NCI-H2196 treated with DMSO at 0.1 percent for 48 hours (cell line): ENCODE results near the gene TNPO2.
"Not testable (repeated sequence)": the region's sequence is repeated elsewhere in the genome, so short reads cannot be mapped to it uniquely, and the experiment has no call there.

ENCODE experiments used
- DNase-seq: peaks from one replicate; lab custom pipeline; 2025; ENCODE audit not compliant: unreplicated experiment; lab: John Stamatoyannopoulos, UW

TNPO2 gene

DNA sequence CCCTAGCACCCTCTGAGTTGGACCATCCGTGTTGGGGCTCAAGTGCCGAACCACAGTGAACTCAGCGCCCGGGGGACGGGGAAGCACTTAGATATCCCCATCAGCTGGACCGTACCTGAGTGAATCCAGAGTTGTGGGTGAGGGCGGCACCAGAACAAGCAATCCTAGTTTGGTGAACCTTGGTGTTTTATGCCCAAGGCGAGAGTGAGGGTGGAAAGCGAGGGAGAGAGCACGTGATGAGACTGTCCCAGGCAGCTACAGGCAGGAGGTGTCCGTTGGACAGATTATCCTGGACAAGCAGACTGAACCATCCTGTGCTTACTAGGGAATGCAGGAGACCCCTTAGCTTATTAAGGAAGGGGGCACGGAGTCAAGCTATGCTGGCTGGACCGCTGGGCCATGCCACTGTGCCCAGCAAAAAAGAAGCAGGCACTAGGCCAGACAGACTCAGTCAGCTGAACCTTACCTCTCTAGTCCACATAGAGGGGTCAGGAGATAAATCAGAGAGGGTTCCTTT lies 14.2 kb upstream of the TNPO2 start:
- DNase-seq = no peak

- peak; percentile 99 for DNase-seq
These were observed 13.5 kb upstream of the TNPO2 start, which contains the start of gene GET3 for GRCh38 chr19:12736995-12737834. GET3 (plus strand) TSS chr19:12737497; CDS start chr19:12737506, 9 bp downstream.

DNA sequence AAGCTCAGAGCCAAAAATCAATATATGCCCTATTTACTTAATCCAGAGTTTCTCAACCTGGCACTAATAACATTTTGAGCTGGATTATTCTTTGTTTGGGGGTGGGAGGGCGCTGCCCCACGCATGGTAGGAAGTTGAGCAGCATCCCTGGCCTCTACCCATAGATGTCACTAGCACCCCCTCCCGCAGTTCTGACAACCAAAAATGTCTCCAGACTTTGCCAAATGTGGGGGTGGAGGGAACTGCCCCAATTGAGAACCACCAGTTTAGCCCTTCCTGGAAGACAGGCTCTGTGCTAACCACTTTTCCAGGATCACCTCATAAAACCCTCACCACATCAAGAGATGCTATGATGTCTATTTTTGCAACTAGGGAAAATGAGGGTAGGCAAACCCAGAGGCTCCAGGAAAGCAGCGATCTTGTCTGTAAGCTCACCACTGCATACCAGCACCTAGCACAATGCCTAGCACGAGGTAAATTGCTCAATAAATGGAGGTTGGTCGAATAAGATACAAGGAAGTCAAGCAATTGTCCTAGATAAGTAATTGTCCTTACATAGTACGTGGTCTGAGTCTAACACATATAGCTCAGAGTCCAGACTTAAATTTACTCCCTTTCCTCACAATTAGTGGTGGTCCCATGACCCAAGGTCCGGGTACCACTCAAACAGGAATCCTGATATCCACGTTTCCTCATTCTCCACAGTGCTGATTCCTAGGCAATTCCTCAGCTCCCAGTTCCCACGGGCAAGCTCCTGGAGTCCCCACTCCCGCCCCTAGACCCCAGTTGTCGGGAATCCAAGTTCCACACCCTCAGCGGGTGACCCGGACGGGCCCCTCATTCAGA lies 9.9 kb upstream of the TNPO2 start:
- no peak for DNase-seq

- DNase-seq = no peak
These were observed 7.6 kb upstream of the TNPO2 start for GRCh38 chr19:12731337-12731736.

- DNase-seq = no peak
These were observed 6.3 kb upstream of the TNPO2 start for GRCh38 chr19:12730064-12730463.

- no peak for DNase-seq
These were observed 4.2 kb upstream of the TNPO2 start for GRCh38 chr19:12727745-12728433.

DNA sequence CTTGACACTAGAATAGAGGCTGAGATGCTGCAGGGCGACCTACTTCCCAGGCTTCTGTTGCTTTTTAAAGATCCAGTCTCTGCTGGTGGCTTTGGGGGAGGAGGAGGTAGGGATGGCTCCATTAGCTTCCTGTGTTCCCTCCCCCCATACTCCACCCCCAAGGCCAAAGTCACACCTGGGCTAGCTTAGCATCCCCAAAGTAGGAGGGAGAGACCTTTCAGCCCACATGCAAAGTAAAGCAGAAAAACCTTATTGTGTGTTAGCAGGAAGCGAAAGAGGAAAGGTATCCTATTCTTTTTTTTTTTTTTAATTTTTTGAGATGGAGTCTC lies 3.2 kb upstream of the TNPO2 start:
- DNase-seq = no peak

DNA sequence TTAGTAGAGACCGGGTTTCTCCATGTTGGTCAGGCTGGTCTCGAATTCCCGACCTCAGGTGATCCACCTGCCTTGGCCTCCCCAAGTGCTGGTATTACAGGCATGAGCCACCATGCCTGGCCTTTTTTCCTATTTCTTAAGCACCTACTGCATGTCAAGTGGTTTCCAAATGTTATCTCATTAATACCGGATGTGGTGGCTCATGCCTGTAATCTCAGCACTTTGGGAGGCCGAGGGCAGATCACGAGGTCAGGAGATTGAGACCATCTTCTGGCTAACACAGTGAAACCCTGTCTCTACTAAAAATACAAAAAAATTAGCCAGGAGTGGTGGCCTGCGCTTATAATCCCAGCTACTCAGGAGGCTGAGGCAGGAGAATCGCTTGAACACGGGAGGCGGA lies 1.9 kb upstream of the TNPO2 start:
- not testable (repeated sequence) for DNase-seq

DNA sequence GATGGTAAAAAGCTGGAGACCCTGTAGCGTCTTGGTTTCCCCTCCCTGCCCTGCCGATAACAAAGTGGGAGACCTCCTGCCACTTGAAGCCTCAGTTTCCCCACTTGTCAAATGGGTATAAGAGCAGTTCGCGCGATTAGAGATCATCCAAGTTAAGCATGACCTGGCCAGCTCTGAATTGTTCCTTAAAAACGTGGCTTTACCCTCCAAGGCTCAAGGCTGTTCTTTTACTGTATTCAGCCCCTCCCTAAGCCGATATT lies 421 bp downstream of the TNPO2 start:
- no peak for DNase-seq

DNA sequence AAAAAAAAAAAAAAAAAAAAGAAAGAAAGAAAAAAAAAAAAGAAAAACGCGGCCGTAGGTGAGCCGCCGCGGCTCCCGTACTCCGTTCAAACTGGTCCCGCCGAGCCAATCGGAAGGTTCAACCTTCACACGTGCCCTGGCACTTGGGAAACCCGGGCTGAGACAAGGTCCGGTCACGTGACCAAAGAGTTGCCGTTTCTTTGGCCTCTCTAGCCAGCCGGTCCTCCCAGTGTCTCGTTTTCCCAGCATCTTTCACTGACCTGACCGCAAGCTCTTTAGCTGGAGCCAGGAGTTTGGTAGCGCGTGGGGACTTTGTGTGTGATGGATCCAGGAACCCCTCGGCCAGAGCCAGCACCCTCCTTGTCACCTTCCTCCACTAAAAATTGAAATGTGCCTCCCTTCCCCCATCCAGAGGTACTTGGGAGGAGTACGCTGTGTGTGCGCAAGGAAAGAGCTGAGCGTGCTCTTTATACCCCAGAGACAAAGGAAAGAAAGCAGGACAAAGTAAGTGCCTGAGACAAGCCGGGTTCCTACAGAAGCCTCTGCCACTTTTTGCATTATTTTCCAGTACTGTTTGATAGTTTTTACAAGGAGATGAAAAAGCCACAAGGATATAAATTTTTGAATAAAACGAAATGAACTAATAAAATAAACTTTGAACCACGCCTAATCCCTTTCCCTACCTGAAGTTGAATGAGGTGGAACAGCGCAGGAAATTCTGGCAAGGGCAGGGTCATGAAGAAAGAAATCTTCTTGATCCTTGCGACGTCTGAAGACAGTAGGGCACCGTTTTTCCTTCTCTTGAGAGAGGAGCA lies 959 bp downstream of the TNPO2 start:
- peak; percentile 92 for DNase-seq

GRCh38 chr19:12721656-12722565 lies 1.8 kb downstream of the TNPO2 start:
- no peak for DNase-seq

DNA sequence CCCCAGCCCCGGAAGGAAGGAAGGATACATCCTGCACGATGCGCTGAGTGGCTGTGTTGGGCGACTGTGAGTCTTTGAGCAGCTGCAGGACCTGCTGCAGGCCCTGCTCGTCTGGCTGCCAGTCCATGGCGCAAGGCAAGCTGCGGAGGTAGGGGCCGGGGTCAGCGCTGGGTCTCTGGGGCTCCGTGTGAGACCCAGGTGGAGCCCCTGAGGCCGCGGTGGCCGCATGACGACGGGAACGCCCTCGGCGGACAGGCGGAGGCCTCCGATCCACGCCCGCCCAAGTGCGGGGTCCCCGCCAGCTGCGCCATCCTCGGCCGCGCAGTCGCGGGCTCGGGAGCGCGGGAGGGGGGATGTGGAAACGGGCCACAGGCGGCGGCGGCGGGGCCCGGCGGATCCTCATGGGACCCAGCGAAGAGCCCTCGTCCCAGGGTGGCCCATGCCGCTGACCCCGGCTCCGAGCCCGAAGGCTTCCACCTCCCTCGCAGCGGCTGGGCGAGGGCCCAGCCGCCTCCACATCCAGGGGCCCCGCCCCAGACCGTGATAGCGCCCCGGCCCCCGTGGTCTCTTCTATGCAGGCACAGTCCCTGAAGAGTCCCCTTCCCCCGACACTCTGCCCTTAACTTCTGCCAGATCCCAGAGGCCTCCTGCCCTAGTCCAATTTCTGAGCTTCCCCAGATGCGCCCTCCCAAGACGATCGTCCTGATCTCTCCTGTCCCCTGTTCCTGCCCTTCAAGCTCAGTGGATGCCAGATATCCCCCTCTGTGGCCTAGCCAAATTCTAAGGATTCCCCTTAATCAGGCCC lies 2.7 kb downstream of the TNPO2 start:
- DNase-seq = no peak

DNA sequence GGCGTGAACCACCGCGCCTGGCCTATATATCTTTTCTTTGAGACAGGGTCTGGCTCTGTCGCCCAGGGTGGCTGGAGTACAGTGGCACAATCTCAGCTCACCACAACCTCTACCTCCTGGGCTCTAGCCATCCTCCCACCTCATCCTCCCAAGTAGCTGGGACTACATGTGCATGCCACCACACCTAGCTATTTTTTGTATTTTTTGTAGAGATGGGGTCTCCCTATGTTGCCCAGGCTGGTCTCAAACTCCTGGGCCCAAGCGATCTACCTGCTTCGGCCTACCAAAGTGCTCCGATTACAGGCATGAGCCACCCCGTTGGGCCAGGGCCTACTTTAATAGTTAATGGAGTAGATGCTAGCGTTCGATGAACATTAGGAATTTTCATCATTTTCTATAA lies 3.4 kb downstream of the TNPO2 start:
- DNase-seq = no peak

- DNase-seq = no peak
These were observed 7.8 kb downstream of the TNPO2 start for GRCh38 chr19:12715929-12716328.

- DNase-seq = no peak
These were observed 8.6 kb downstream of the TNPO2 start for GRCh38 chr19:12715102-12715501.

- not testable (repeated sequence) for DNase-seq
These were observed 10.4 kb downstream of the TNPO2 start for GRCh38 chr19:12713304-12713703.

- DNase-seq = not testable (repeated sequence)
These were observed 11.7 kb downstream of the TNPO2 start for GRCh38 chr19:12712077-12712476.

- no peak for DNase-seq
These were observed 12.5 kb downstream of the TNPO2 start for GRCh38 chr19:12711187-12711586.

DNA sequence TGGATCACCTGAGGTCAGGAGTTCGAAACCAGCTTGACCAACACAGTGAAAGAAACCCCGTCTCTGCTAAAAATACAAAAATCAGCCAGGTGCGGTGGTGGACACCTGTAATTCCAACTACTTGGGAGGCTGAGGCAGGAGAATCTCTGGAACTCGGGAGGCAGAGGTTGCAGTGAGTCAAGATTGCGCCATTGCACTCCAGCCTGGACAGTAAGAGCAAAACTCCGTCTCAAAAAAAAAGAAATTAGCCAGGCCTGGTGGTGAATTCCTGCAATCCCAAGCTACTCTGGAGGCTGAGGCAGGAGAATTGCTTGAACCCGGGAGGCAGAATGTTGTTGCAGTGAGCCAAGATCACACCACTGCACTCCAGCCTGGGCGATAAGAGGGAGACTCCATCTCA lies 15.1 kb downstream of the TNPO2 start:
- no peak for DNase-seq
